GM23338 (cell line): ENCODE measurements around the gene PHACTR2.

Experiments
- CREB1 ChIP-seq: fragments of 250-450 bp; sonication (Bioruptor Pico); IDR thresholded peaks from 2 replicates; pipeline ENCODE4 v1.5.0; 2020; ENCODE audit warnings: low read depth, mild to moderate bottlenecking, moderate library complexity
- CTCF ChIP-seq, 2 experiments: fragments of 200-600 bp in 1 of 2; sonication (generic) in 1 of 2; conservative IDR thresholded peaks; 2 replicates each; pipeline versions ENCODE4 v1.5.1 to v1.6.1; 2016 to 2017; ENCODE audit warnings: antibody characterized with exemption in 2 of 2, low read depth in 2 of 2, mild to moderate bottlenecking in 2 of 2, moderate library complexity in 1 of 2
- EZH2 ChIP-seq: fragments of 200-600 bp; sonication (generic); IDR thresholded peaks from one replicate; pipeline ENCODE4 v1.8.0; 2017; ENCODE audit warnings: antibody characterized with exemption, mild to moderate bottlenecking, low read depth; ENCODE audit not compliant: unreplicated experiment
- JUNB ChIP-seq: IDR thresholded peaks from one replicate; pipeline ENCODE4 v1.6.1; 2016; ENCODE audit warnings: antibody characterized with exemption; ENCODE audit not compliant: unreplicated experiment
- POLR2AphosphoS5 ChIP-seq: IDR thresholded peaks from 2 replicates; pipeline ENCODE4 v1.6.1; 2016; ENCODE audit warnings: antibody characterized with exemption, low read depth

GRCh38 chr6:143708889-143709288 is 31.1 kb downstream of the PHACTR2 start:
- TF ChIP-seq CTCF (conservative IDR thresholded peaks at IDR 0.05; ENCODE audit: low read depth in 2 of 2) (no peak), EZH2 (no peak), POLR2AphosphoS5 (no peak), CREB1 (CRISPR knock-in tag) (no peak), JUNB (no peak)
